ENCODE data around the gene RPL7A.
"Not testable (repeated sequence)": the region's sequence is repeated elsewhere in the genome, so short reads cannot be mapped to it uniquely, and the experiment has no call there.

Gene RPL7A

GRCh38 chr9:133309608-133310007 lies 38.4 kb upstream of the RPL7A start:
- Histone ChIP-seq H3K9me3 (ENCODE audit: control insufficient read depth, insufficient read depth, low read depth, low read length) (peaks cover 7% of the 10 kb centered on the region), H3K27me3 (ENCODE audit: control insufficient read depth, insufficient read depth, low read length) (no peaks in the 10 kb centered on the region; the same call in 1 of the 2 replicates), H3K9ac (ENCODE audit: low read length) (no peak overlapping the region), H3K36me3 (ENCODE audit: control insufficient read depth, insufficient read depth, low read length) (no peaks in the 10 kb centered on the region), H3K4me1 (ENCODE audit: control insufficient read depth, insufficient read depth, low read length) (no peaks in the 10 kb centered on the region), H3K27ac (ENCODE audit: low read depth, low read length) (no peak overlapping the region), H3K4me3 (ENCODE audit: low read depth, low read length) (no peak overlapping the region)

GRCh38 chr9:133315997-133316396 lies 32.0 kb upstream of the RPL7A start:
- Histone ChIP-seq H3K4me1 (ENCODE audit: control insufficient read depth, insufficient read depth, low read length) (no peaks in the 10 kb centered on the region), H3K27ac (ENCODE audit: low read depth, low read length) (no peak overlapping the region), H3K9ac (ENCODE audit: low read length) (no peak overlapping the region), H3K9me3 (ENCODE audit: control insufficient read depth, insufficient read depth, low read depth, low read length) (no peaks in the 10 kb centered on the region), H3K27me3 (ENCODE audit: control insufficient read depth, insufficient read depth, low read length) (no peaks in the 10 kb centered on the region), H3K4me3 (ENCODE audit: low read depth, low read length) (no peak overlapping the region), H3K36me3 (ENCODE audit: control insufficient read depth, insufficient read depth, low read length) (no peaks in the 10 kb centered on the region)

GRCh38 chr9:133317551-133317950 lies 30.5 kb upstream of the RPL7A start:
- not testable (repeated sequence) for H3K9ac ChIP-seq (ENCODE audit: low read length); H3K4me3 ChIP-seq (ENCODE audit: low read depth, low read length); H3K9me3 ChIP-seq (ENCODE audit: control insufficient read depth, insufficient read depth, low read depth, low read length); H3K27me3 ChIP-seq (ENCODE audit: control insufficient read depth, insufficient read depth, low read length); H3K27ac ChIP-seq (ENCODE audit: low read depth, low read length); H3K36me3 ChIP-seq (ENCODE audit: control insufficient read depth, insufficient read depth, low read length); H3K4me1 ChIP-seq (ENCODE audit: control insufficient read depth, insufficient read depth, low read length)

- Histone ChIP-seq H3K36me3 (ENCODE audit: control insufficient read depth, insufficient read depth, low read length) (no peaks in the 10 kb centered on the region), H3K4me3 (ENCODE audit: low read depth, low read length) (no peak overlapping the region), H3K27ac (ENCODE audit: low read depth, low read length) (no peak overlapping the region), H3K9ac (ENCODE audit: low read length) (no peak overlapping the region), H3K9me3 (ENCODE audit: control insufficient read depth, insufficient read depth, low read depth, low read length) (peaks cover 14% of the 10 kb centered on the region), H3K27me3 (ENCODE audit: control insufficient read depth, insufficient read depth, low read length) (no peaks in the 10 kb centered on the region), H3K4me1 (ENCODE audit: control insufficient read depth, insufficient read depth, low read length) (no peaks in the 10 kb centered on the region)
Observed at GRCh38 chr9:133320421-133320881, 27.6 kb upstream of the RPL7A start.

- Histone ChIP-seq H3K36me3 (ENCODE audit: control insufficient read depth, insufficient read depth, low read length) (no peaks in the 10 kb centered on the region), H3K27ac (ENCODE audit: low read depth, low read length) (no peak overlapping the region), H3K9me3 (ENCODE audit: control insufficient read depth, insufficient read depth, low read depth, low read length) (peaks cover 14% of the 10 kb centered on the region), H3K27me3 (ENCODE audit: control insufficient read depth, insufficient read depth, low read length) (no peaks in the 10 kb centered on the region), H3K4me1 (ENCODE audit: control insufficient read depth, insufficient read depth, low read length) (no peaks in the 10 kb centered on the region), H3K9ac (ENCODE audit: low read length) (no peak overlapping the region), H3K4me3 (ENCODE audit: low read depth, low read length) (no peak overlapping the region)
Observed at GRCh38 chr9:133321411-133321935, 26.5 kb upstream of the RPL7A start.

GRCh38 chr9:133322701-133323100 lies 25.3 kb upstream of the RPL7A start:
- Histone ChIP-seq H3K9ac (ENCODE audit: low read length) (no peak overlapping the region), H3K27ac (ENCODE audit: low read depth, low read length) (no peak overlapping the region), H3K4me3 (ENCODE audit: low read depth, low read length) (no peak overlapping the region), H3K4me1 (ENCODE audit: control insufficient read depth, insufficient read depth, low read length) (no peaks in the 10 kb centered on the region), H3K36me3 (ENCODE audit: control insufficient read depth, insufficient read depth, low read length) (no peaks in the 10 kb centered on the region), H3K9me3 (ENCODE audit: control insufficient read depth, insufficient read depth, low read depth, low read length) (peaks cover 14% of the 10 kb centered on the region), H3K27me3 (ENCODE audit: control insufficient read depth, insufficient read depth, low read length) (no peaks in the 10 kb centered on the region)

GRCh38 chr9:133323211-133323610 lies 24.8 kb upstream of the RPL7A start:
- H3K27me3 ChIP-seq (ENCODE audit: control insufficient read depth, insufficient read depth, low read length): no peaks in the 10 kb centered on the region

GRCh38 chr9:133323991-133324703 lies 23.9 kb upstream of the RPL7A start:
- H3K9me3 ChIP-seq (ENCODE audit: control insufficient read depth, insufficient read depth, low read depth, low read length): peaks cover 14% of the 10 kb centered on the region
- H3K27me3 ChIP-seq (ENCODE audit: control insufficient read depth, insufficient read depth, low read length): no peaks in the 10 kb centered on the region
- H3K36me3 ChIP-seq (ENCODE audit: control insufficient read depth, insufficient read depth, low read length): no peaks in the 10 kb centered on the region

More at GRCh38 chr9:133323211-133323610, 24.8 kb upstream of the RPL7A start:
- Histone ChIP-seq H3K27ac (ENCODE audit: low read depth, low read length) (no peak overlapping the region), H3K9ac (ENCODE audit: low read length) (no peak overlapping the region), H3K4me1 (ENCODE audit: control insufficient read depth, insufficient read depth, low read length) (no peaks in the 10 kb centered on the region), H3K36me3 (ENCODE audit: control insufficient read depth, insufficient read depth, low read length) (no peaks in the 10 kb centered on the region), H3K4me3 (ENCODE audit: low read depth, low read length) (no peak overlapping the region), H3K9me3 (ENCODE audit: control insufficient read depth, insufficient read depth, low read depth, low read length) (peaks cover 14% of the 10 kb centered on the region)

GRCh38 chr9:133327021-133327420 lies 21.0 kb upstream of the RPL7A start:
- Histone ChIP-seq H3K36me3 (ENCODE audit: control insufficient read depth, insufficient read depth, low read length) (peaks cover 23% of the 10 kb centered on the region), H3K9me3 (ENCODE audit: control insufficient read depth, insufficient read depth, low read depth, low read length) (peaks cover 14% of the 10 kb centered on the region)
- not testable (repeated sequence) for H3K27me3 ChIP-seq (ENCODE audit: control insufficient read depth, insufficient read depth, low read length); H3K27ac ChIP-seq (ENCODE audit: low read depth, low read length); H3K4me1 ChIP-seq (ENCODE audit: control insufficient read depth, insufficient read depth, low read length); H3K4me3 ChIP-seq (ENCODE audit: low read depth, low read length); H3K9ac ChIP-seq (ENCODE audit: low read length)

More at GRCh38 chr9:133323991-133324703, 23.9 kb upstream of the RPL7A start:
- no peak overlapping the region for H3K27ac ChIP-seq (ENCODE audit: low read depth, low read length)
- no peak overlapping the region for H3K9ac ChIP-seq (ENCODE audit: low read length)
- H3K4me1 ChIP-seq (ENCODE audit: control insufficient read depth, insufficient read depth, low read length): no peaks in the 10 kb centered on the region
- no peak overlapping the region for H3K4me3 ChIP-seq (ENCODE audit: low read depth, low read length)

- Histone ChIP-seq H3K27me3 (ENCODE audit: control insufficient read depth, insufficient read depth, low read length) (no peaks in the 10 kb centered on the region), H3K9me3 (ENCODE audit: control insufficient read depth, insufficient read depth, low read depth, low read length) (peaks cover 14% of the 10 kb centered on the region), H3K9ac (ENCODE audit: low read length) (no peak overlapping the region), H3K27ac (ENCODE audit: low read depth, low read length) (no peak overlapping the region), H3K4me1 (ENCODE audit: control insufficient read depth, insufficient read depth, low read length) (no peaks in the 10 kb centered on the region), H3K4me3 (ENCODE audit: low read depth, low read length) (no peak overlapping the region), H3K36me3 (ENCODE audit: control insufficient read depth, insufficient read depth, low read length) (peaks cover 33% of the 10 kb centered on the region)
Observed at GRCh38 chr9:133327834-133328484, 20.1 kb upstream of the RPL7A start.
